22Rv1 (cell line): ENCODE results near the gene LSM14A.

Source experiments
- CTCF ChIP-seq: fragments of 450-650 bp; IDR thresholded peaks from 2 replicates; pipeline ENCODE4 v1.5.1; 2017; ENCODE audit warnings: mild to moderate bottlenecking
- ZFX ChIP-seq: fragments of 450-650 bp; IDR thresholded peaks from 2 replicates; pipeline ENCODE4 v1.6.1; 2017; ENCODE audit warnings: antibody characterized with exemption, borderline replicate concordance

GRCh38 chr19:34188408-34188807 lies 16.1 kb downstream of the LSM14A start:
- no peak for TF ChIP-seq CTCF
- no peak for TF ChIP-seq ZFX
